Lower lobe of right lung (tissue), 2 donors: ENCODE results near the gene PCNX1. TPM values are rescaled to one million over a fixed set of nuclear protein-coding genes. Genes with fewer than 3 reads are reported as not detected.
"Not testable (repeated sequence)": the region's sequence is repeated elsewhere in the genome, so short reads cannot be mapped to it uniquely, and the experiment has no call there.

ENCODE experiments used
- ATAC-seq, 2 donors: fragments of 200-7000 bp; cut with Tn5 transposase; one replicate each; pipeline ENCODE4 v1.9.1; 2020 to 2022; ENCODE audit warnings: mild to moderate bottlenecking in 2 of 2, moderate library complexity in 2 of 2
- DNase-seq: peaks from one replicate; pipeline ENCODE4 v3.0.0-alpha.2; 2020
- H3K27ac ChIP-seq: fragments of 200-600 bp; one replicate; pipeline ENCODE4 v1.8.0; 2022
- H3K27me3 ChIP-seq: fragments of 200-600 bp; one replicate; pipeline ENCODE4 v1.8.0; 2022; ENCODE audit warnings: low read depth
- H3K36me3 ChIP-seq: fragments of 200-600 bp; one replicate; pipeline ENCODE4 v1.8.0; 2022; ENCODE audit warnings: mild to moderate bottlenecking
- H3K4me1 ChIP-seq: fragments of 200-600 bp; one replicate; pipeline ENCODE4 v1.8.0; 2022
- H3K4me3 ChIP-seq: fragments of 200-600 bp; one replicate; pipeline ENCODE4 v1.8.0; 2022; ENCODE audit warnings: mild to moderate bottlenecking
- H3K9me3 ChIP-seq: fragments of 200-600 bp; one replicate; pipeline ENCODE4 v1.8.0; 2022
- CTCF ChIP-seq: fragments of 200-600 bp; IDR thresholded peaks from one replicate; pipeline ENCODE4 v1.8.0; 2022; ENCODE audit warnings: antibody characterized with exemption, mild to moderate bottlenecking
- intact Hi-C: fragments of 100-400 bp; cut with DNase I; formaldehyde crosslinking; loops from one replicate; pipeline ENCODE4 v1.11.0; 2022
- total RNA-seq: library from RNA; stranded (reverse); fragmentation: NEBNext Ultra II Directional; extraction: Animal tissue kit (Norgen Biotek cat#: 25700); gene quantifications from one replicate; pipeline ENCODE4 v1.2.1, GENCODE V29; 2021
- donor health status: DM: no; HTN: yes; CAD: no; lungs with severe emphysema.

The PCNX1 gene
- total RNA-seq, 1 donor from 2014 or later = 49.9 TPM

GRCh38 chr14:70931008-70931407 lies 23.7 kb downstream of the PCNX1 start:
- Histone ChIP-seq H3K4me1 (peaks cover 46% of the 10 kb centered on the region), H3K9me3 (no peaks in the 10 kb centered on the region), H3K27ac (no peak overlapping the region), H3K36me3 (no peaks in the 10 kb centered on the region), H3K27me3 (no peaks in the 10 kb centered on the region), H3K4me3 (no peak overlapping the region)
- intact Hi-C loops = no loop called here
- DNase-seq (no peak), ATAC-seq (no peak)
- no peak for TF ChIP-seq CTCF

GRCh38 chr14:70934084-70934483 lies 26.8 kb downstream of the PCNX1 start:
- Histone ChIP-seq H3K36me3 (no peaks in the 10 kb centered on the region), H3K27ac (peak overlapping the region; percentile 14), H3K4me1 (peaks cover 38% of the 10 kb centered on the region), H3K27me3 (no peaks in the 10 kb centered on the region), H3K4me3 (no peak overlapping the region), H3K9me3 (no peaks in the 10 kb centered on the region)
- ATAC-seq = peak in 1 of 2 donors; percentile 66
- intact Hi-C loops = no loop called here
- DNase-seq = no peak
- TF ChIP-seq CTCF = no peak

GRCh38 chr14:70934502-70935134 lies 27.4 kb downstream of the PCNX1 start:
- intact Hi-C loops = no loop called here
- H3K36me3 ChIP-seq = no peaks in the 10 kb centered on the region
- no peak for TF ChIP-seq CTCF
- peak overlapping the region; percentile 14 for H3K27ac ChIP-seq
- no peaks in the 10 kb centered on the region for H3K27me3 ChIP-seq
- no peaks in the 10 kb centered on the region for H3K9me3 ChIP-seq
- H3K4me3 ChIP-seq = no peak overlapping the region
- peaks cover 38% of the 10 kb centered on the region for H3K4me1 ChIP-seq
- ATAC-seq (peak; percentile 74 to 85), DNase-seq (no peak)

GRCh38 chr14:70935135-70935534 lies 27.9 kb downstream of the PCNX1 start:
- no peak for DNase-seq
- peak overlapping the region; percentile 14 for H3K27ac ChIP-seq
- intact Hi-C loops = no loop called here
- no peak for TF ChIP-seq CTCF
- peak in 1 of 2 donors; percentile 29 for ATAC-seq
- no peak overlapping the region for H3K4me3 ChIP-seq
- H3K4me1 ChIP-seq = peaks cover 38% of the 10 kb centered on the region
- H3K36me3 ChIP-seq = no peaks in the 10 kb centered on the region
- H3K9me3 ChIP-seq = no peaks in the 10 kb centered on the region
- no peaks in the 10 kb centered on the region for H3K27me3 ChIP-seq

GRCh38 chr14:70939693-70940092 lies 32.4 kb downstream of the PCNX1 start:
- DNase-seq, H3K9me3 ChIP-seq, intact Hi-C loops, H3K4me3 ChIP-seq, H3K36me3 ChIP-seq, ATAC-seq, H3K27me3 ChIP-seq, H3K27ac ChIP-seq: not testable (repeated sequence)
- peaks cover 13% of the 10 kb centered on the region for H3K4me1 ChIP-seq

GRCh38 chr14:70941637-70942341 lies 34.5 kb downstream of the PCNX1 start:
- DNase-seq = peak; percentile 76
- H3K4me1 ChIP-seq, H3K4me3 ChIP-seq, H3K36me3 ChIP-seq, H3K9me3 ChIP-seq, ATAC-seq, H3K27ac ChIP-seq, intact Hi-C loops, H3K27me3 ChIP-seq: not testable (repeated sequence)
